SK-N-SH treated with all-trans-retinoic acid at 6 μM for 48 hours (cell line): ENCODE data around the gene UNC119B.

Source experiments
- RARB ChIP-seq: fragments of 250-450 bp; sonication (Bioruptor Pico); IDR thresholded peaks from 2 replicates; pipeline ENCODE4 v1.8.0; 2021; ENCODE audit warnings: mild to moderate bottlenecking, moderate library complexity
- TSHZ2 ChIP-seq: fragments of 250-450 bp; sonication (Bioruptor Pico); IDR thresholded peaks from 2 replicates; pipeline ENCODE4 v1.5.0; 2020; ENCODE audit warnings: mild to moderate bottlenecking, moderate library complexity

- TF ChIP-seq TSHZ2 (CRISPR knock-in tag) (no peak), RARB (CRISPR knock-in tag) (no peak)
Observed at GRCh38 chr12:120724720-120725119, 14.5 kb downstream of the UNC119B start.
